Calu3 (cell line): ENCODE results near the gene DGKG. TPM values are rescaled to one million over a fixed set of nuclear protein-coding genes. Genes with fewer than 3 reads are reported as not detected.

ENCODE experiments used
- BruUV-seq: library from RNA; stranded (reverse); fragments of 400-500 nt; replicated peaks from 2 replicates; lab custom pipeline; 2021; lab: Mats Ljungman, UMichigan
- CTCF ChIA-PET: fragments of 300-600 bp; sonication (Branson Sonifier 250); formaldehyde crosslinking; loops from one replicate; lab custom pipeline; 2022; ENCODE audit warnings: antibody characterized with exemption; lab: Charles Lee
- DNase-seq: peaks from one replicate; pipeline ENCODE4 v3.0.0; 2022
- H3K27ac Mint-ChIP-seq: one replicate; pipeline ENCODE4 v1.8.0; 2022; ENCODE audit warnings: mixed read lengths; ENCODE audit not compliant: unreplicated experiment
- H3K27me3 Mint-ChIP-seq: one replicate; pipeline ENCODE4 v1.8.0; 2022; ENCODE audit warnings: mixed read lengths; ENCODE audit not compliant: unreplicated experiment
- H3K36me3 Mint-ChIP-seq: one replicate; pipeline ENCODE4 v1.8.0; 2022; ENCODE audit warnings: mild to moderate bottlenecking, moderate library complexity, mixed read lengths; ENCODE audit not compliant: insufficient read depth, unreplicated experiment
- H3K4me1 Mint-ChIP-seq: one replicate; pipeline ENCODE4 v1.8.0; 2022; ENCODE audit warnings: mild to moderate bottlenecking, low read depth, mixed read lengths; ENCODE audit not compliant: unreplicated experiment
- H3K4me3 Mint-ChIP-seq: one replicate; pipeline ENCODE4 v1.8.0; 2022; ENCODE audit warnings: mild to moderate bottlenecking, low read depth, moderate library complexity, mixed read lengths; ENCODE audit not compliant: unreplicated experiment
- H3K9me3 Mint-ChIP-seq: one replicate; pipeline ENCODE4 v1.8.0; 2022; ENCODE audit warnings: low read depth, mixed read lengths; ENCODE audit not compliant: unreplicated experiment
- CTCF ChIP-seq: fragments of 200-600 bp; IDR thresholded peaks from one replicate; pipeline ENCODE4 v1.8.0; 2022; ENCODE audit warnings: antibody characterized with exemption; ENCODE audit not compliant: unreplicated experiment
- intact Hi-C: fragments of 100-400 bp; cut with micrococcal nuclease; formaldehyde crosslinking; loops from one replicate; pipeline ENCODE4 v1.10.0; 2022; ENCODE audit not compliant: unreplicated experiment
- total RNA-seq: library from RNA; stranded (reverse); gene quantifications from 2 replicates; pipeline ENCODE4 v1.2.3, GENCODE V29; 2022

Gene DGKG
- total RNA-seq, 1 experiment from 2014 or later = 5.7 TPM

- no peaks in the 10 kb centered on the region for H3K36me3 Mint-ChIP-seq
- H3K9me3 Mint-ChIP-seq = no peaks in the 10 kb centered on the region
- no peaks in the 10 kb centered on the region for H3K4me1 Mint-ChIP-seq
- H3K27me3 Mint-ChIP-seq = peaks cover 71% of the 10 kb centered on the region
- no peak for TF ChIP-seq CTCF
- intact Hi-C loops = no loop called here
- BruUV-seq = no TSS peak
- CTCF ChIA-PET = interaction anchor here (0.5 kb wide), 1 partner anchor 93 kb away, joined by 3 read pairs; no protein-coding TSS in a partner anchor
- H3K4me3 Mint-ChIP-seq = no peak overlapping the region
- DNase-seq = no peak
- no peak overlapping the region for H3K27ac Mint-ChIP-seq
These were observed 77.4 kb downstream of the DGKG start for GRCh38 chr3:186284661-186285060.

GRCh38 chr3:186284349-186284652 is 77.7 kb downstream of the DGKG start:
- BruUV-seq = no TSS peak
- Mint-ChIP-seq H3K27me3 (peaks cover 71% of the 10 kb centered on the region), H3K4me1 (no peaks in the 10 kb centered on the region), H3K9me3 (no peaks in the 10 kb centered on the region), H3K36me3 (no peaks in the 10 kb centered on the region), H3K27ac (no peak overlapping the region), H3K4me3 (no peak overlapping the region)
- CTCF ChIA-PET = interaction anchor here (0.5 kb wide), 1 partner anchor 93 kb away, joined by 3 read pairs; no protein-coding TSS in a partner anchor
- intact Hi-C loops = no loop called here
- DNase-seq = no peak
- TF ChIP-seq CTCF = no peak

GRCh38 chr3:186283651-186284348 is 78.2 kb downstream of the DGKG start:
- TF ChIP-seq CTCF = no peak
- Mint-ChIP-seq H3K27me3 (peaks cover 71% of the 10 kb centered on the region), H3K4me3 (no peak overlapping the region), H3K36me3 (no peaks in the 10 kb centered on the region), H3K27ac (no peak overlapping the region), H3K9me3 (no peaks in the 10 kb centered on the region), H3K4me1 (no peaks in the 10 kb centered on the region)
- BruUV-seq = no TSS peak
- DNase-seq = no peak
- CTCF ChIA-PET = interaction anchor here (0.5 kb wide), 1 partner anchor 94 kb away, joined by 3 read pairs; no protein-coding TSS in a partner anchor
- intact Hi-C loops = no loop called here

GRCh38 chr3:186283096-186283495 is 78.9 kb downstream of the DGKG start:
- no peaks in the 10 kb centered on the region for H3K9me3 Mint-ChIP-seq
- H3K27ac Mint-ChIP-seq = no peak overlapping the region
- BruUV-seq = no TSS peak
- H3K36me3 Mint-ChIP-seq = no peaks in the 10 kb centered on the region
- no peaks in the 10 kb centered on the region for H3K4me1 Mint-ChIP-seq
- intact Hi-C loops = no loop called here
- no peak for TF ChIP-seq CTCF
- no peak overlapping the region for H3K4me3 Mint-ChIP-seq
- H3K27me3 Mint-ChIP-seq = peaks cover 71% of the 10 kb centered on the region
- CTCF ChIA-PET = no interaction called here
- DNase-seq = no peak
